Memory B cell (primary cell): ENCODE results near the gene ATXN7L1.
A peak's percentile ranks its signal among the peaks of the same experiment; 100 is the strongest.

Source experiments
- ATAC-seq: fragments of 150-1000 bp; cut with Tn5 transposase; 2 replicates; pipeline ENCODE4 v1.10.0; 2021; ENCODE audit warnings: low read depth, mild to moderate bottlenecking, moderate library complexity
- DNase-seq, 2 donors: peaks; one replicate each; pipeline ENCODE4 v3.0.0; 2022; ENCODE audit warnings: low spot score in 2 of 2
- H3K27ac Mint-ChIP-seq: one replicate; pipeline ENCODE4 v1.8.0; 2022; ENCODE audit warnings: mild to moderate bottlenecking, moderate library complexity, mixed read lengths
- H3K27me3 Mint-ChIP-seq: one replicate; pipeline ENCODE4 v1.8.0; 2022; ENCODE audit warnings: mixed read lengths
- H3K36me3 Mint-ChIP-seq: one replicate; pipeline ENCODE4 v1.8.0; 2022; ENCODE audit warnings: mild to moderate bottlenecking, mixed read lengths
- H3K4me1 Mint-ChIP-seq: one replicate; pipeline ENCODE4 v1.8.0; 2022; ENCODE audit warnings: mixed read lengths
- H3K4me3 Mint-ChIP-seq: one replicate; pipeline ENCODE4 v1.8.0; 2022; ENCODE audit warnings: mild to moderate bottlenecking, moderate library complexity, mixed read lengths
- H3K9me3 Mint-ChIP-seq: one replicate; pipeline ENCODE4 v1.8.0; 2022; ENCODE audit warnings: mixed read lengths

Gene ATXN7L1

GRCh38 chr7:105819559-105819958 is 56.8 kb downstream of the ATXN7L1 start:
- ATAC-seq (no peak), DNase-seq (no peak)
- no peaks in the 10 kb centered on the region for H3K4me1 Mint-ChIP-seq
- H3K9me3 Mint-ChIP-seq: peaks cover 6% of the 10 kb centered on the region
- H3K4me3 Mint-ChIP-seq: no peak overlapping the region
- H3K27me3 Mint-ChIP-seq: peaks cover 5% of the 10 kb centered on the region
- no peak overlapping the region for H3K27ac Mint-ChIP-seq
- peaks cover 6% of the 10 kb centered on the region for H3K36me3 Mint-ChIP-seq

GRCh38 chr7:105816954-105817615 is 59.3 kb downstream of the ATXN7L1 start:
- Mint-ChIP-seq H3K9me3 (no peaks in the 10 kb centered on the region), H3K4me1 (no peaks in the 10 kb centered on the region), H3K36me3 (no peaks in the 10 kb centered on the region), H3K4me3 (no peak overlapping the region), H3K27me3 (peaks cover 3% of the 10 kb centered on the region), H3K27ac (no peak overlapping the region)
- ATAC-seq: no peak
- DNase-seq: no peak

GRCh38 chr7:105816266-105816843 is 60.0 kb downstream of the ATXN7L1 start:
- ATAC-seq (no peak), DNase-seq (no peak)
- H3K27ac Mint-ChIP-seq: no peak overlapping the region
- H3K27me3 Mint-ChIP-seq: peaks cover 3% of the 10 kb centered on the region
- no peak overlapping the region for H3K4me3 Mint-ChIP-seq
- H3K9me3 Mint-ChIP-seq: no peaks in the 10 kb centered on the region
- no peaks in the 10 kb centered on the region for H3K36me3 Mint-ChIP-seq
- no peaks in the 10 kb centered on the region for H3K4me1 Mint-ChIP-seq

- Mint-ChIP-seq H3K36me3 (no peaks in the 10 kb centered on the region), H3K27ac (no peak overlapping the region), H3K4me1 (no peaks in the 10 kb centered on the region), H3K9me3 (no peaks in the 10 kb centered on the region), H3K4me3 (no peak overlapping the region), H3K27me3 (peaks cover 3% of the 10 kb centered on the region)
- no peak for ATAC-seq
- no peak for DNase-seq
Observed at GRCh38 chr7:105815576-105815975, 60.8 kb downstream of the ATXN7L1 start.

- H3K4me1 Mint-ChIP-seq: no peaks in the 10 kb centered on the region
- peaks cover 3% of the 10 kb centered on the region for H3K27me3 Mint-ChIP-seq
- DNase-seq: no peak
- no peaks in the 10 kb centered on the region for H3K9me3 Mint-ChIP-seq
- no peak for ATAC-seq
- no peak overlapping the region for H3K27ac Mint-ChIP-seq
- no peak overlapping the region for H3K4me3 Mint-ChIP-seq
- H3K36me3 Mint-ChIP-seq: no peaks in the 10 kb centered on the region
Observed at GRCh38 chr7:105814481-105814880, 61.9 kb downstream of the ATXN7L1 start.

- H3K4me1 Mint-ChIP-seq: peaks cover 10% of the 10 kb centered on the region
- H3K27me3 Mint-ChIP-seq: peaks cover 3% of the 10 kb centered on the region
- H3K4me3 Mint-ChIP-seq: no peak overlapping the region
- peak overlapping the region; percentile 17 for H3K27ac Mint-ChIP-seq
- H3K36me3 Mint-ChIP-seq: no peaks in the 10 kb centered on the region
- DNase-seq (no peak), ATAC-seq (no peak)
- H3K9me3 Mint-ChIP-seq: no peaks in the 10 kb centered on the region
Observed at GRCh38 chr7:105811189-105811847, 65.1 kb downstream of the ATXN7L1 start.

- Mint-ChIP-seq H3K27ac (no peak overlapping the region), H3K9me3 (no peaks in the 10 kb centered on the region), H3K27me3 (peaks cover 3% of the 10 kb centered on the region), H3K4me1 (peaks cover 15% of the 10 kb centered on the region), H3K4me3 (no peak overlapping the region), H3K36me3 (no peaks in the 10 kb centered on the region)
- ATAC-seq (no peak), DNase-seq (no peak)
Observed at GRCh38 chr7:105810556-105810955, 65.8 kb downstream of the ATXN7L1 start.

GRCh38 chr7:105808703-105809590 is 67.5 kb downstream of the ATXN7L1 start:
- Mint-ChIP-seq H3K27ac (peak overlapping the region; percentile 46), H3K4me1 (peaks cover 16% of the 10 kb centered on the region), H3K4me3 (no peak overlapping the region), H3K36me3 (no peaks in the 10 kb centered on the region), H3K9me3 (no peaks in the 10 kb centered on the region), H3K27me3 (peaks cover 3% of the 10 kb centered on the region)
- peak; percentile 39 to 72 for DNase-seq
- peak; percentile 98 for ATAC-seq

GRCh38 chr7:105808209-105808608 is 68.2 kb downstream of the ATXN7L1 start:
- DNase-seq: no peak
- peak overlapping the region; percentile 46 for H3K27ac Mint-ChIP-seq
- H3K27me3 Mint-ChIP-seq: no peaks in the 10 kb centered on the region
- H3K4me1 Mint-ChIP-seq: peaks cover 16% of the 10 kb centered on the region
- no peaks in the 10 kb centered on the region for H3K9me3 Mint-ChIP-seq
- ATAC-seq: no peak
- peak overlapping the region; percentile 24 for H3K4me3 Mint-ChIP-seq
- H3K36me3 Mint-ChIP-seq: no peaks in the 10 kb centered on the region

GRCh38 chr7:105807448-105807762 is 69.0 kb downstream of the ATXN7L1 start:
- H3K4me3 Mint-ChIP-seq: no peak overlapping the region
- no peak for ATAC-seq

GRCh38 chr7:105806592-105807447 is 69.6 kb downstream of the ATXN7L1 start:
- Mint-ChIP-seq H3K4me3 (peak overlapping the region; percentile 25), H3K36me3 (no peaks in the 10 kb centered on the region), H3K27me3 (no peaks in the 10 kb centered on the region), H3K4me1 (peaks cover 16% of the 10 kb centered on the region), H3K27ac (no peak overlapping the region), H3K9me3 (no peaks in the 10 kb centered on the region)
- ATAC-seq: peak; percentile 15
- DNase-seq: no peak

More at GRCh38 chr7:105807448-105807762, 69.0 kb downstream of the ATXN7L1 start:
- H3K27ac Mint-ChIP-seq: no peak overlapping the region
- no peaks in the 10 kb centered on the region for H3K9me3 Mint-ChIP-seq
- DNase-seq: no peak
- no peaks in the 10 kb centered on the region for H3K36me3 Mint-ChIP-seq
- peaks cover 16% of the 10 kb centered on the region for H3K4me1 Mint-ChIP-seq
- H3K27me3 Mint-ChIP-seq: no peaks in the 10 kb centered on the region

- Mint-ChIP-seq H3K27me3 (no peaks in the 10 kb centered on the region), H3K27ac (no peak overlapping the region), H3K4me3 (no peak overlapping the region), H3K36me3 (no peaks in the 10 kb centered on the region), H3K4me1 (peaks cover 17% of the 10 kb centered on the region), H3K9me3 (no peaks in the 10 kb centered on the region)
- ATAC-seq (no peak), DNase-seq (no peak)
Observed at GRCh38 chr7:105805447-105806019, 70.9 kb downstream of the ATXN7L1 start.

GRCh38 chr7:105803429-105803736 is 73.0 kb downstream of the ATXN7L1 start:
- no peak overlapping the region for H3K27ac Mint-ChIP-seq
- H3K27me3 Mint-ChIP-seq: no peaks in the 10 kb centered on the region
- DNase-seq (no peak), ATAC-seq (no peak)
- H3K9me3 Mint-ChIP-seq: no peaks in the 10 kb centered on the region
- peaks cover 25% of the 10 kb centered on the region for H3K4me1 Mint-ChIP-seq
- H3K4me3 Mint-ChIP-seq: no peak overlapping the region
- H3K36me3 Mint-ChIP-seq: no peaks in the 10 kb centered on the region
